ENCODE results near the gene TBC1D22B.
A peak's percentile ranks its signal among the peaks of the same experiment; 100 is the strongest.

TBC1D22B gene, protein sequence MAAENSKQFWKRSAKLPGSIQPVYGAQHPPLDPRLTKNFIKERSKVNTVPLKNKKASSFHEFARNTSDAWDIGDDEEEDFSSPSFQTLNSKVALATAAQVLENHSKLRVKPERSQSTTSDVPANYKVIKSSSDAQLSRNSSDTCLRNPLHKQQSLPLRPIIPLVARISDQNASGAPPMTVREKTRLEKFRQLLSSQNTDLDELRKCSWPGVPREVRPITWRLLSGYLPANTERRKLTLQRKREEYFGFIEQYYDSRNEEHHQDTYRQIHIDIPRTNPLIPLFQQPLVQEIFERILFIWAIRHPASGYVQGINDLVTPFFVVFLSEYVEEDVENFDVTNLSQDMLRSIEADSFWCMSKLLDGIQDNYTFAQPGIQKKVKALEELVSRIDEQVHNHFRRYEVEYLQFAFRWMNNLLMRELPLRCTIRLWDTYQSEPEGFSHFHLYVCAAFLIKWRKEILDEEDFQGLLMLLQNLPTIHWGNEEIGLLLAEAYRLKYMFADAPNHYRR

DNA sequence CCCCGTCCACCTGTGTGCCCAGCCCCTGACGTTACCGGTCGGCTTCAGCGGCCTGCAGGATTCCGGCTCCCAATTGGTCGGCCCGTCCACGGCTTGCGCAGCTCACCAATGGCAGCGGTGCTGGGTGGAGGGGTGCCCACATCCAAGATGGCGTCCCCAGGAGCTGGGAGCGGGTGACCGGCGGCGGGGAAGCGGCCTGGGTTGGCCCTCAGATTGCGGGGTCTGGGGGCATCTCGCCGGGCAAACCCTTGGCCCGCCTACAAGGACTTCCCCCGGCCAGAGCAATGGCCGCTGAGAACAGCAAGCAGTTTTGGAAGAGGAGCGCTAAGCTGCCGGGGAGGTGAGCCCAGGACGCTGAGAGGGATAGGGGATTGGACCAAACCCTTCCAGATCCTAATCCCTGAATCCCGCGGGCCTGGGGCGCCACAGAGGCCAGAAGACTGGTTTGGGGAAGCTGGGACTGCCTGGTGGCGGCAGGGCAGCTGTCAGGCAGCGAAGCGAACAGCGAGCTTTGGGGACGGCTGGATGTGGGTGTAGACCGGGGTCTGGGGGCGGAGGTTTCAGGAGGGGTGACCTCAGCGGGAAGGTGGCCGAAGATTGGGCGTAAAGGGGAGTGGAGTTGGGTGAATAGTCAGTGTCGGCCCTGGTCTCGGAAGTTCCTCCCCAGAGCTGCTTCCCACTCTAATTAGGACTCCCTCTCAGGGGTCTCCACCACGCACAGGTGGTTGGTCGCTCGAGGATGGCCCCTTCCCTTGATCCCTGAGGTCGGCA lies at the start of gene TBC1D22B, which contains the start of gene TMEM217:
TSS of gene TBC1D22B (plus strand) at position 139 of the 771 bp plus-strand sequence. CDS start at position 285, 146 bp downstream.
TSS of gene TMEM217 (minus strand) at position 511 of the 771 bp plus-strand sequence. CDS start 39,114 bp downstream, outside the sequence.
- Mint-ChIP-seq H3K9me3 (ENCODE audit: low read depth) (no peaks in the 10 kb centered on the region), H3K4me1 (ENCODE audit: low read depth) (peaks cover 46% of the 10 kb centered on the region), H3K36me3 (peaks cover 7% of the 10 kb centered on the region), H3K27me3 (no peaks in the 10 kb centered on the region), H3K27ac (peak within 1 kb of the TSS; percentile 95), H3K4me3 (peak within 1 kb of the TSS; percentile 90)

DNA sequence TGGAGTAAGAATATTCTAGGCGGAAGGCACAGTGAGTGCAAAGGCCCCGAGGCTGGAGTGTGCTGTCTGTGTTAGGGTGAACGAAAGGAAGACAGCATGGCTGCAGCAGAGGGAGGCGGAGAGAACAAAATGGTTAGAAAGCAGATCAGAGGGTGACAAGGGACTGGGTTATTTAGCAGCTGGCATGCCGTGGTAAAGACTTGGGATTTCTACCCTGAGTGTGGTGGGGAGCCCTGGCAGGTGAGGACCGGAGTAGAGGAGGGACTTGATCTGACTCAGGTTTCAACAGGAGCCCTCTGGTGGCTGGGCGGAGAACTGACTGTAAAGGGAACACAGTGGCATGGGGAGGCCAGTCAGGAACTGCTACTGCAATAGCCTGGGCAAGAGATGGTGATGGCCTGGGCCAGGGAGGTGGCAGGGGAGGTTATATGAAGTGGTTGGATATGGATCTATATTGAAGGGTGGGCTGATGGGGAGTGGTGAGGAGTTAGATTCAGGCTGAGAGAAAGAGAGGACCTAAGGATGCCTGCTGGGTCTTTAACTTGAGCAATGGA lies 49.6 kb upstream of the TBC1D22B start:
- Mint-ChIP-seq H3K27me3 (no peaks in the 10 kb centered on the region), H3K4me3 (peak overlapping the region; percentile 25), H3K36me3 (no peaks in the 10 kb centered on the region), H3K4me1 (ENCODE audit: low read depth) (peaks cover 58% of the 10 kb centered on the region), H3K27ac (peak overlapping the region; percentile 88), H3K9me3 (ENCODE audit: low read depth) (no peaks in the 10 kb centered on the region)

DNA sequence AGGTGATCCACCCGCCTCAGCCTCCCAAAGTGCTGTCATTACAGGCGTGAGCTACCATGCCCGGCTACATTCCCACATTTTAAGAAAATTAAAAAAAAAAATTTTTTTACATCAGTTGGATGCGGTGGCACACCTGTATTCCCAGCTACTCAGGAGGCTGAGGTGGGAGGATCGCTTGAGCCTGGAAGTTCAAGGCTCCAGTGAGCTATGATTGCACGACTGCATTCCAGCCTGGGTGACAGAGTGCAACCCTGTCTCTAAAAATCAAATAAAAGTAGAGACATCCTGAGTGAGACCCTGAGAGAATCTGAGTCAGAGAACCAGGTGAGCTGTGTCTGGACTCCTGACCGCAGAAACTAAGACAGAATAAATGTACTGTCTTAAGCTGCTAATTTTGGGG lies 48.8 kb upstream of the TBC1D22B start:
- Mint-ChIP-seq H3K9me3 (ENCODE audit: low read depth) (no peaks in the 10 kb centered on the region), H3K36me3 (no peaks in the 10 kb centered on the region), H3K4me1 (ENCODE audit: low read depth) (peaks cover 51% of the 10 kb centered on the region), H3K27ac (no peak overlapping the region), H3K4me3 (no peak overlapping the region), H3K27me3 (no peaks in the 10 kb centered on the region)

DNA sequence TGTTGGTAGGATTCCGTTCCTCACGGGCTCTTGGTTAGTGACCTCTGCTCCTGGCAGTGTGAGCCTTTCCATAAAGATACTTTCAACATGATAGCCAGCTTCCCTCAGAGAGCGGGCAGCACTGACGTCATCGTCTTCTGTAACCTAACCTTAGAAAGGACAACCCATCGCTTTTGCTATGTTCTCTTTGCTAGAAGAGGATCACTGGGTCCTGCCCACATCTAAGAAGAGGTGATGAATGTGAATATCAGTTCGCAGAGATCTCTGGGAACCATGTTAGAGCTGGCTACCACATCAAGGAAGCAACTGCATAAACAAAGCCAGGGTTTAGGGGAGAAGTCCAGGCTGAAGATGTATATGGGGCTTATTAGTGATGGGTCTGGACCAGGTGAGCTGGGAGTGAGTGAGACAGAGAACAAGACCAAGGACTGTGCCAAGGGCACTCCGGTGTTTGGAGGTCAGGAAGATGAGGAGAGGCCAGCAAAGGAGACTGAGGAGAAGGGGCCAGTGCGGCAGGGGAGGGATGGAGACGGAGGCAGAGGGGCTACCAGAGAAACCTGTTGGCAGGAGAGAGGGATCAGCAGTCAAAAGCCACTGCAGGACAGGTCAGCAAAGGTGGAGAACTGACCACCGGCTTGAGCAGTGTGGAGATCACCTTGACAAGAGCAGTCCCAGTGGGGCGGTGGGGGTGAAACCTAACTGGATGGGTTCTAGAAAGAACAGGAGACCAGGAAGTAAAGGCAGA lies 47.9 kb upstream of the TBC1D22B start:
- peak overlapping the region; percentile 91 for H3K27ac Mint-ChIP-seq
- H3K36me3 Mint-ChIP-seq: no peaks in the 10 kb centered on the region
- H3K27me3 Mint-ChIP-seq: no peaks in the 10 kb centered on the region
- H3K4me1 Mint-ChIP-seq (ENCODE audit: low read depth): peaks cover 44% of the 10 kb centered on the region
- peak overlapping the region; percentile 62 for H3K4me3 Mint-ChIP-seq
- no peaks in the 10 kb centered on the region for H3K9me3 Mint-ChIP-seq (ENCODE audit: low read depth)

DNA sequence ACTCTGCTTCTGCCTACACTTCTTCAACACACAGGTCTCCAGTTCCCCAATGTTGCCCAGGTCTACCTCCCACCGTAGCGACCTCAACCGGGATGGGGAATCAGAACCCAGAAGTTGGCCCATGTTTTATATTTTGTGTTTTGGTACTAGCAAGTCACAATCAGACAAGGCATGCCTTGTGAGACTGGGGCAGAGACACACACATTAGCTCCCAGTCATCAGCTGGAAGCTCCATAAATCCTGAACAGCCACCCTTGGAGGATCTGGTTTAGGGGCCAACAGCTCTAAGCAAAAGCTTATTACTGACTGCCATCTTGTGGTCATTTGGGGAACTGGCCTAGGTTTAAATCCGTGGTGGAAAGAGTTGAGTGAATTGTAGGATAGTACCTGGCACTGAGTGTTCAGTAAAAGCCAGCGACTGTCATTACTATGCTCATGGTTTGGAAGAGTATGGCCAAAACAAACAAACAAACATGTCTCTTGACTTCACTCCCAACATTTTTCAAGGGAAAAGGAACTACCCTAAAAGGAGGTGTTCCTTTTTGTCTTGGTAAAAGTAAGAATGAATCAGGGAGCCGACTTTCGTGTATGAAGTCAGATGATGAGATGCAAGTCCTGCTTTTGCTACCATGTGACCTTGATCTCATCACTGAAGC lies 47.1 kb upstream of the TBC1D22B start:
- Mint-ChIP-seq H3K9me3 (ENCODE audit: low read depth) (no peaks in the 10 kb centered on the region), H3K4me3 (no peak overlapping the region), H3K27me3 (no peaks in the 10 kb centered on the region), H3K36me3 (no peaks in the 10 kb centered on the region), H3K27ac (peak overlapping the region; percentile 91), H3K4me1 (ENCODE audit: low read depth) (peaks cover 40% of the 10 kb centered on the region)

DNA sequence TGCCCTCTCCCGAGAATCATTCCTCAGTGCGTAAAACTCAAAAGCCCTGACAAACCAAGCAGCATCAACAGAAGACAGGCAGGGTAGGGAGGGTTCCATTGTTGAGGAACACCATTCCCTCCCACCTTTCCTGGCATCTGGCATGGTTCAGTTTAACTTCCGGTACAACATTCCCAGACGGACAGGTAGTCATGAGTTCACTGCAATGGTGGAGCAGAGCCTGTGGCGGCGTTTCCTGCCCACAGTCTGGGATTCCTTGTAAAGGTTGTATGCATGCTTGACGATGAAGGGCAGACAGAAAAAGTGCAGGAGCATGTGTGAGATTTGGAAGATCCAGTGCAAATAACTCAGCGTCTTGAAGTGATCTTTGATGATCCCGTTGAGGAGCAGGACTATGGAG lies 45.3 kb upstream of the TBC1D22B start:
- Mint-ChIP-seq H3K4me1 (ENCODE audit: low read depth) (peaks cover 30% of the 10 kb centered on the region), H3K27me3 (no peaks in the 10 kb centered on the region), H3K4me3 (no peak overlapping the region), H3K9me3 (ENCODE audit: low read depth) (no peaks in the 10 kb centered on the region), H3K27ac (no peak overlapping the region), H3K36me3 (no peaks in the 10 kb centered on the region)

DNA sequence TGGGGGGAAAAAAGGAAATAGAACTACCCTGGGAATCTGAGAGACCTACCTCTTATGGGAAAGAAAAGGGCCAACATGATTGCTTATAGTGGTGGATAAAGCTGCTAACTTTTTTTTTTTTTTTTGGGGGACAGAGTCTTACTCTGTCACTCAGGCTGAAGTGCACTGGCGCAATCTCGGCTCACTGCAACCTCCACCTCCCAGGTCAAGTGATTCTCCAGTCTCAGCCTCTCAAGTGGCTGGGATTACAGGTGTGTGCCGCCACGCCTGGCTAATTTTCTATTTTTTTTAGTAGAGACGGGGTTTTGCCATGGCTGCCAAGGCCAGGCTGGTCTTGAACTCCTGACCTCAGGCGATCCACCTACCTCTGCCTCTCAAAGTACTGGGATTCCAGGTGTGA lies 39.5 kb upstream of the TBC1D22B start:
- Mint-ChIP-seq H3K4me1 (ENCODE audit: low read depth) (peaks cover 14% of the 10 kb centered on the region), H3K4me3 (no peak overlapping the region), H3K27me3 (no peaks in the 10 kb centered on the region), H3K9me3 (ENCODE audit: low read depth) (no peaks in the 10 kb centered on the region), H3K27ac (no peak overlapping the region), H3K36me3 (no peaks in the 10 kb centered on the region)

DNA sequence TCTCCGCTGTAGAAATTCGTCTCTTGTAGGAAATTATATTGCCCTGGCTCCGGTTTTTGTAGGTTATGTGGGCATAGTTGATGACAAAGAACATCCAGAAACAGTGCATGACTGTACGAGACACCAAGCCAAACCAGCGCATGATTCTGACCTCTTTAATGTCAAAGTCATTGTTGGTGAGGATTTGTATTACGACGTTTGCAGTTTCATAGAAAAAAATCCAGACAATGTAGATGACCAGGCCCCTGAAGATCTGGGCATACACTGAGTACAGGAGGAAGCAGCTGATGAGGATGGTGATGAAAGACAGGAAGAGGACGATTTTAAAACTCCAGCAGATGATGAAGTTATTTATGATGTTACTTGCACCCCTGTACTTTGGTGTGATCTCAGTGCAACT lies 39.1 kb upstream of the TBC1D22B start:
- Mint-ChIP-seq H3K36me3 (no peaks in the 10 kb centered on the region), H3K27ac (no peak overlapping the region), H3K4me1 (ENCODE audit: low read depth) (peaks cover 15% of the 10 kb centered on the region), H3K27me3 (no peaks in the 10 kb centered on the region), H3K4me3 (no peak overlapping the region), H3K9me3 (ENCODE audit: low read depth) (no peaks in the 10 kb centered on the region)

DNA sequence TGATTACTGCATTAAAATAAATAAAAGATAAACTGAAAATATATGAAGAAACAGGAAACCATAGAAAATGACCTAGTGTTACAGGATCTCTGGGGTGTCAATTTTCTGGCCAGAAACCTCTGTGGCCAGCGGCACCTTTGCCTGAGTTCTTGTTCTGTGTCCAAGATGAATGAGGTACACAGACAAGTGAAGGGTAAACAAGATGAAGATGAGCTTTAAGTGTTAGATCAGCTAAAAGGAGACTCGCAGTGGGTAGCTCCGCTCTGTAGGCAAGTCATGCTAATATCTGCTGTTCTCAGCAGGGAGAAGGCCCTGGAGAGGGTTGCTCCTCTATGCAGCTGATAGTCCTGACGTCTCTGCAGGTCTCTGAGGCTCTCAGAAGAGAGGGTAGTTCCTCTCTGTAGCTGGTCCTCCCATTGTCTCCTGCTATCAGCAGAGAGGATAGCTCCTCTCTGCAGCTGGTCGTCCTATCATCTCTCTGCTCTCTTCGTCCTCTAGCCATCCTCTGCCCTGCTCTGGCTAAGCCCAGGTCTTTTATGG lies 35.9 kb upstream of the TBC1D22B start:
- Mint-ChIP-seq H3K4me3 (peak overlapping the region; percentile 85), H3K4me1 (ENCODE audit: low read depth) (peaks cover 15% of the 10 kb centered on the region), H3K27me3 (no peaks in the 10 kb centered on the region), H3K36me3 (no peaks in the 10 kb centered on the region), H3K9me3 (ENCODE audit: low read depth) (no peaks in the 10 kb centered on the region), H3K27ac (no peak overlapping the region)

DNA sequence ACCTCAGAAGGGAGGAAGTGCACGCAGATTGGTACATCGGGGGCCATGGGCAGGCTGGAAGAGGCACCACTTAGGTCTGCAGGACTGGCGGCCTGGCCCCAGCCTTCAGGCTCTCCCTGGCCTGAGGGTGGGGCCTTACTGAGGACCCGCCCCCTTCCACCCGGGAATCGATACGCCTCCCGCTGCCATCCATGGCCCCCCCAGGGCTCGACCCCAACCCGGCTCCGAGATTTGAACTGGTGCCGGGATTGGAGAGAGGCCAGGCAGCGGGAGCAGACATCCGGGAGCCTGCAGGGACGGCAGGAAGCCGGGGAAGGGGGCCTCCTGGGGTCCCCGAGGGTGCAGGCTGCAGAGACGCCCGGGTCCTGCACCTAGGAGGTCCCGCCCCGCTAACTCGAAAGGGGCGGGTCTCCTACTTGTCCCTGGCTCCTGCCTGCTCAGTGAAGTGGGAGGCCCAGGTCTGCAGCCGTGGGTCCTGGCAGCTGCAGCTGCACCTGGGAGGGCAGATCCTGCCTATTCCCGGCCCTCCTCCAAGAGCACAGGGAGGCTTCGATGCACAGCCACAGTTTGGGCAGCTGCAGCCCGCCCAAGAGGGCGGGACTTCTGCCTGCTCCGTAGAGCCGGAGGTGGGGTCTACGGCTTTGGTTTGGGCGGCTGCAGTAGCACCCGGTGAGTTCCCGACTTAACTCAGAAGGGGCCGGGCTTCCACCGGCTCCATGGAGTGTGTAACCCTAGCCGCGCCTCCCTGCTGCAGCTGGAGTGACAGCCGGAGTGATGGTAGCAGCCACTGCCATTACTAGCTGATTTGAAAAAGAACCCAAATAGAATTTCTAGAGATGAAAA lies 35.2 kb upstream of the TBC1D22B start:
- Mint-ChIP-seq H3K9me3 (ENCODE audit: low read depth) (no peaks in the 10 kb centered on the region), H3K27me3 (no peaks in the 10 kb centered on the region), H3K4me3 (peak overlapping the region; percentile 85), H3K4me1 (ENCODE audit: low read depth) (peaks cover 15% of the 10 kb centered on the region), H3K36me3 (no peaks in the 10 kb centered on the region), H3K27ac (peak overlapping the region; percentile 62)

DNA sequence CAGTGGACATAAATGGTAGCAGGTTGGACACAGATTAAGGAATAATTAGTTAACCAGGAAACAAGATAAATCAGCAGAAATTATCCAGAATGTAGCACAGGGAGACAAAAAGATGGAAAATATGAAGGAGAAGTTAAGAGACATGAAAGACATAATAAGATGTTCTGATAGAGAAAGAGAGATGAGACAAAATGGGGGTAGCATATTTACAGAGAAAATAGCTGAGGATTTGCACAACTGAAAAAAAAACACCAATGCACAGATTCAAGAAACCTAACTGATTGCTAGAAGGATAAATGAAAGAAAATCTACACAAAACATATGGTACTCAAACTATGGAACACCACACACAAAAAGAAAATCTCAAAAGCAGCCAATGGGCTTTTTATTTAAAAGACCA lies 34.6 kb upstream of the TBC1D22B start:
- peak overlapping the region; percentile 85 for H3K4me3 Mint-ChIP-seq
- H3K27me3 Mint-ChIP-seq: no peaks in the 10 kb centered on the region
- no peaks in the 10 kb centered on the region for H3K36me3 Mint-ChIP-seq
- H3K27ac Mint-ChIP-seq: peak overlapping the region; percentile 62
- H3K4me1 Mint-ChIP-seq (ENCODE audit: low read depth): peaks cover 15% of the 10 kb centered on the region
- H3K9me3 Mint-ChIP-seq (ENCODE audit: low read depth): no peaks in the 10 kb centered on the region

DNA sequence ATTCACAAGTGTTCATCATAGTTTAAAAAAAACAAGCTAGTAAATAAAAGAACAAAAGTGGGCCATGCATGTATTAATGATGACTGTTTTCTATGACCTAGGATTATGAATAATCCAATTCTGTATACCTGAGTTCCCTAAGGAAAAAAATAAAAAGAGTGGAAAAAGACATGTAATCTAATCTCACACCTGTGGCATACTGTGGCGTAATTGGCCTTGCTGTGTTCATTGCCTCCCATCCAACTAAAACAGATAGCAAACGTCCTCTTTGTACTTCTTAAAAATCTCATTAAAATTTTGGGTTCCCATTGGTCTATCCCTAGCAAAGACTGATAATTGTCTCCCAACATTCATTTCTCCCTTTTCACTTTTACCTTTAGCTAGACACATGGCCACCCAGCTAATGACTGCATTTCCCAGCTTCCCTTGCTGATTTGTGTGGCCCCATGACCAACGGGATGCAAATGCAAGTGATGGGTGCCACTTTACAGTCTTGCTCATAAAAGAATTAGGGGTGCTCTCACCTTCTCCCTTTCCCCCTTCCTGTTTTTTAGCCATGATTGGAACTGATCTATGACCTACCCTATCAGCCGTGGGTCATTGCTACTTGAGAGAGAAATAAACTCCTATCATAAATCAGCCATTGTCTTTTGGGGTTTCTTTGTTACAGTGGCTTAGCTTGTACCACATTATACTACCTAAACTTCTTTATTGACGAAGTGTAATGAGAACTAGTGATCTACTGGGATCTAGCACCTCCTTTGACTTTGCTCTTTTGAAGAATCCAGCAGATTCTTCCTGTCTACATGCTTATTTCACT lies 32.0 kb upstream of the TBC1D22B start:
- no peaks in the 10 kb centered on the region for H3K27me3 Mint-ChIP-seq
- H3K4me1 Mint-ChIP-seq (ENCODE audit: low read depth): peaks cover 17% of the 10 kb centered on the region
- H3K36me3 Mint-ChIP-seq: no peaks in the 10 kb centered on the region
- no peaks in the 10 kb centered on the region for H3K9me3 Mint-ChIP-seq (ENCODE audit: low read depth)
- no peak overlapping the region for H3K27ac Mint-ChIP-seq
- no peak overlapping the region for H3K4me3 Mint-ChIP-seq
